HG02623 (cell line): ENCODE data around the gene KCNH5.

ENCODE experiments used
- ATAC-seq: cut with Tn5 transposase; IDR thresholded peaks from one replicate; pipeline ENCODE4 v1.9.1; 2021; ENCODE audit warnings: moderate library complexity; ENCODE audit not compliant: unreplicated experiment

The KCNH5 gene

GRCh38 chr14:63045234-63045611, at the start of gene KCNH5:
KCNH5 (minus strand) TSS chr14:63045458; CDS start chr14:63045186, 272 bp downstream.
- ATAC-seq, result no peak

- no peak for ATAC-seq
Measured at GRCh38 chr14:63091394-63091996, 46.2 kb upstream of the KCNH5 start.

GRCh38 chr14:63088865-63089264, 43.6 kb upstream of the KCNH5 start:
- ATAC-seq, result no peak

GRCh38 chr14:63078569-63078968, 33.3 kb upstream of the KCNH5 start:
- ATAC-seq, result no peak

- ATAC-seq, result no peak
Measured at GRCh38 chr14:63076488-63076887, 31.2 kb upstream of the KCNH5 start.

GRCh38 chr14:63055631-63056030, 10.4 kb upstream of the KCNH5 start:
- ATAC-seq, result no peak

- ATAC-seq, result no peak
Measured at GRCh38 chr14:63051992-63052391, 6.7 kb upstream of the KCNH5 start.

GRCh38 chr14:63051301-63051700, 6.0 kb upstream of the KCNH5 start:
- ATAC-seq, result no peak

- no peak for ATAC-seq
Measured at GRCh38 chr14:63050694-63051093, 5.4 kb upstream of the KCNH5 start.

- no peak for ATAC-seq
Measured at GRCh38 chr14:63046339-63047268, 1.3 kb upstream of the KCNH5 start.

GRCh38 chr14:63045612-63046320, 508 bp upstream of the KCNH5 start:
- no peak for ATAC-seq

- ATAC-seq, result no peak
Measured at GRCh38 chr14:63039866-63040265, 5.4 kb downstream of the KCNH5 start.

- no peak for ATAC-seq
Measured at GRCh38 chr14:63032641-63033040, 12.6 kb downstream of the KCNH5 start.

GRCh38 chr14:63032076-63032475, 13.2 kb downstream of the KCNH5 start:
- ATAC-seq, result no peak

- ATAC-seq, result no peak
Measured at GRCh38 chr14:63030113-63030512, 15.1 kb downstream of the KCNH5 start.

GRCh38 chr14:63027719-63028118, 17.5 kb downstream of the KCNH5 start:
- no peak for ATAC-seq

- ATAC-seq, result no peak
Measured at GRCh38 chr14:63026491-63026890, 18.8 kb downstream of the KCNH5 start.

GRCh38 chr14:63014621-63015020, 30.6 kb downstream of the KCNH5 start:
- ATAC-seq, result no peak

GRCh38 chr14:63012171-63012570, 33.1 kb downstream of the KCNH5 start:
- ATAC-seq, result no peak

GRCh38 chr14:63011623-63012022, 33.6 kb downstream of the KCNH5 start:
- ATAC-seq, result no peak

- ATAC-seq, result no peak
Measured at GRCh38 chr14:63009495-63009894, 35.8 kb downstream of the KCNH5 start.

GRCh38 chr14:63006531-63006930, 38.7 kb downstream of the KCNH5 start:
- no peak for ATAC-seq
